GM21529 (cell line): ENCODE measurements around the gene GAN.

ENCODE experiments used
- ATAC-seq: cut with Tn5 transposase; IDR thresholded peaks from one replicate; pipeline ENCODE4 v1.9.1; 2021; ENCODE audit not compliant: unreplicated experiment

GAN gene

GRCh38 chr16:81350306-81350615 lies 35.5 kb downstream of the GAN start:
- ATAC-seq = no peak

- ATAC-seq = no peak
Observed at GRCh38 chr16:81353895-81354294, 39.1 kb downstream of the GAN start.

- ATAC-seq = no peak
Observed at GRCh38 chr16:81357711-81358260, 43.0 kb downstream of the GAN start.

GRCh38 chr16:81358860-81359259 lies 44.1 kb downstream of the GAN start:
- ATAC-seq = no peak

- ATAC-seq = no peak
Observed at GRCh38 chr16:81360135-81360534, 45.4 kb downstream of the GAN start.

- no peak for ATAC-seq
Observed at GRCh38 chr16:81365731-81366130, 51.0 kb downstream of the GAN start.

- no peak for ATAC-seq
Observed at GRCh38 chr16:81366316-81366932, 51.7 kb downstream of the GAN start.

GRCh38 chr16:81367821-81368220 lies 53.1 kb downstream of the GAN start:
- ATAC-seq = no peak

- no peak for ATAC-seq
Observed at GRCh38 chr16:81369888-81370504, 55.2 kb downstream of the GAN start.

- ATAC-seq = no peak
Observed at GRCh38 chr16:81371106-81371505, 56.3 kb downstream of the GAN start.

GRCh38 chr16:81374550-81374949 lies 59.8 kb downstream of the GAN start:
- ATAC-seq = no peak

GRCh38 chr16:81376880-81377279 lies 62.1 kb downstream of the GAN start:
- ATAC-seq = no peak

GRCh38 chr16:81378049-81378448 lies 63.3 kb downstream of the GAN start:
- ATAC-seq = no peak

GRCh38 chr16:81380932-81381331 lies 66.2 kb downstream of the GAN start:
- no peak for ATAC-seq

GRCh38 chr16:81384006-81384405 lies 69.2 kb downstream of the GAN start:
- no peak for ATAC-seq

- no peak for ATAC-seq
Observed at GRCh38 chr16:81385031-81385756, 70.4 kb downstream of the GAN start.

- no peak for ATAC-seq
Observed at GRCh38 chr16:81388357-81388756, 73.6 kb downstream of the GAN start.

- no peak for ATAC-seq
Observed at GRCh38 chr16:81390840-81391239, 76.1 kb downstream of the GAN start.

GRCh38 chr16:81392011-81392410 lies 77.2 kb downstream of the GAN start:
- no peak for ATAC-seq

GRCh38 chr16:81394416-81394815 lies 79.7 kb downstream of the GAN start:
- no peak for ATAC-seq

GRCh38 chr16:81394966-81395655 lies 80.3 kb downstream of the GAN start:
- ATAC-seq = no peak
